ENCODE results near the gene LINGO1. TPM values are rescaled to one million over a fixed set of nuclear protein-coding genes. Genes with fewer than 3 reads are reported as not detected.
A peak's percentile ranks its signal among the peaks of the same experiment; 100 is the strongest.

LINGO1 gene
- not detected in 2 replicates for total RNA-seq

GRCh38 chr15:77632534-77633133 lies at the start of gene LINGO1:
Gene LINGO1 (minus strand): TSS chr15:77632912. CDS start chr15:77632315, 597 bp downstream.
- Histone ChIP-seq H3K4me3 (ENCODE audit: low read depth, low read length) (peak within 1 kb of the TSS; percentile 35), H3K27me3 (ENCODE audit: control insufficient read depth, insufficient read depth, low read length) (peaks cover 30% of the 10 kb centered on the region), H3K36me3 (ENCODE audit: control insufficient read depth, insufficient read depth, low read length) (no peaks in the 10 kb centered on the region)
- FAIRE-seq (no peak), DNase-seq (ENCODE audit: low read depth) (no peak)
- TF ChIP-seq CTCF (IDR thresholded peaks at IDR 0.05; ENCODE audit: insufficient read depth, low read length, severe bottlenecking) = no peak

- no peak for FAIRE-seq
- Histone ChIP-seq H3K27me3 (ENCODE audit: control insufficient read depth, insufficient read depth, low read length) (no peaks in the 10 kb centered on the region), H3K36me3 (ENCODE audit: control insufficient read depth, insufficient read depth, low read length) (no peaks in the 10 kb centered on the region), H3K4me3 (ENCODE audit: low read depth, low read length) (no peak overlapping the region)
- DNase-seq (ENCODE audit: low read depth) = no peak
- TF ChIP-seq CTCF (IDR thresholded peaks at IDR 0.05; ENCODE audit: insufficient read depth, low read length, severe bottlenecking) = no peak
Observed at GRCh38 chr15:77681362-77681761, 48.6 kb upstream of the LINGO1 start.

- no peak for DNase-seq (ENCODE audit: low read depth)
- H3K27me3 ChIP-seq (ENCODE audit: control insufficient read depth, insufficient read depth, low read length) = no peaks in the 10 kb centered on the region
- H3K4me3 ChIP-seq (ENCODE audit: low read depth, low read length) = no peak overlapping the region
- FAIRE-seq = no peak
- no peak for TF ChIP-seq CTCF (IDR thresholded peaks at IDR 0.05; ENCODE audit: insufficient read depth, low read length, severe bottlenecking)
- H3K36me3 ChIP-seq (ENCODE audit: control insufficient read depth, insufficient read depth, low read length) = no peaks in the 10 kb centered on the region
Observed at GRCh38 chr15:77676569-77677375, 44.1 kb upstream of the LINGO1 start.

- H3K4me3 ChIP-seq (ENCODE audit: low read depth, low read length) = no peak overlapping the region
- TF ChIP-seq CTCF (IDR thresholded peaks at IDR 0.05; ENCODE audit: insufficient read depth, low read length, severe bottlenecking) = no peak
- no peaks in the 10 kb centered on the region for H3K27me3 ChIP-seq (ENCODE audit: control insufficient read depth, insufficient read depth, low read length)
- no peak for FAIRE-seq
- DNase-seq (ENCODE audit: low read depth) = no peak
- H3K36me3 ChIP-seq (ENCODE audit: control insufficient read depth, insufficient read depth, low read length) = no peaks in the 10 kb centered on the region
Observed at GRCh38 chr15:77675806-77676415, 43.2 kb upstream of the LINGO1 start.

GRCh38 chr15:77674327-77674726 lies 41.6 kb upstream of the LINGO1 start:
- no peak for TF ChIP-seq CTCF (IDR thresholded peaks at IDR 0.05; ENCODE audit: insufficient read depth, low read length, severe bottlenecking)
- H3K36me3 ChIP-seq (ENCODE audit: control insufficient read depth, insufficient read depth, low read length) = no peaks in the 10 kb centered on the region
- DNase-seq (ENCODE audit: low read depth) (no peak), FAIRE-seq (peak; percentile 73)
- peaks cover 2% of the 10 kb centered on the region for H3K27me3 ChIP-seq (ENCODE audit: control insufficient read depth, insufficient read depth, low read length)
- no peak overlapping the region for H3K4me3 ChIP-seq (ENCODE audit: low read depth, low read length)

Measured in bronchial epithelial cell (primary cell).